HepG2 (cell line): ENCODE measurements around the gene ZC3H18. TPM values are rescaled to one million over a fixed set of nuclear protein-coding genes. Genes with fewer than 3 reads are reported as not detected.

ENCODE experiments used
- ATAC-seq: fragments of 200-7000 bp; cut with Tn5 transposase; 3 replicates; pipeline ENCODE4 v1.9.1; 2020; ENCODE audit warnings: mild to moderate bottlenecking, moderate library complexity
- BruUV-seq: library from RNA; stranded (reverse); fragments of 400-500 nt; replicated peaks from 2 replicates; lab custom pipeline; 2021; lab: Mats Ljungman, UMichigan
- CTCF ChIA-PET: fragments of 300-600 bp; formaldehyde crosslinking; extraction: SDS; loops from one replicate; lab custom pipeline; 2021; ENCODE audit warnings: low total read pairs, inconsistent platforms, low intra/inter-chr PET ratio; lab: Yijun Ruan, JAX
- POLR2A ChIA-PET: fragments of 350-600 bp; sonication (Branson Sonifier 250); formaldehyde crosslinking; loops from one replicate; lab custom pipeline; 2020; ENCODE audit warnings: antibody characterized with exemption, inconsistent platforms; lab: Yijun Ruan, JAX
- DNase-seq: peaks from one replicate; pipeline ENCODE4 v3.0.0-alpha.2; 2015; ENCODE audit warnings: low spot score
- FAIRE-seq: peaks from 3 replicates; lab custom pipeline; 2011; peaks lifted over from hg19 to GRCh38; lab: Jason Lieb, UNC
- H2AFZ ChIP-seq: one replicate; pipeline ENCODE4 v1.6.1; 2011; ENCODE audit warnings: low read length, inconsistent platforms
- H3K27ac ChIP-seq: fragments of 300-600 bp; 3 replicates; pipeline ENCODE4 v1.8.0; 2011; ENCODE audit warnings: mixed run types, mild to moderate bottlenecking, mixed read lengths, low read length, inconsistent platforms; ENCODE audit not compliant: insufficient read depth; ENCODE audit errors: extremely low read length
- H3K27me3 ChIP-seq, 2 experiments: fragments of 200-600 bp in 1 of 2; 2 replicates in 1 of 2; 3 replicates in 1 of 2; pipeline versions ENCODE4 v1.6.0 to v1.8.0; 2011; ENCODE audit warnings: low read length in 2 of 2, mild to moderate bottlenecking in 2 of 2, moderate library complexity in 2 of 2, inconsistent platforms in 1 of 2; ENCODE audit not compliant: insufficient read depth in 2 of 2, control insufficient read depth in 1 of 2
- H3K36me3 ChIP-seq, 2 experiments: fragments of 200-600 bp in 1 of 2; replicated peaks in 1 of 2; 2 replicates in 1 of 2; 3 replicates in 1 of 2; pipeline versions ENCODE4 v1.5.1 to v1.8.0; 2011; ENCODE audit warnings: low read length in 2 of 2, inconsistent platforms in 1 of 2; ENCODE audit not compliant: insufficient read depth in 2 of 2, control insufficient read depth in 1 of 2
- H3K4me1 ChIP-seq: 2 replicates; pipeline ENCODE4 v1.5.1; 2012; ENCODE audit warnings: low read length, inconsistent platforms; ENCODE audit not compliant: insufficient read depth
- H3K4me2 ChIP-seq: 2 replicates; pipeline ENCODE4 v1.6.0; 2011; ENCODE audit warnings: low read depth, low read length, inconsistent platforms
- H3K4me3 ChIP-seq, 3 experiments: fragments of 200-600 bp in 1 of 3; sonication (generic), shearing (Covaris generic) in 1 of 3; replicated peaks in 1 of 3; 2 replicates each; pipeline ENCODE4 v1.5.1; 2011 to 2016; ENCODE audit warnings: low read length in 3 of 3, inconsistent platforms in 2 of 3, low read depth in 2 of 3, mild to moderate bottlenecking in 2 of 3, control low read depth in 1 of 3, mixed read lengths in 1 of 3; ENCODE audit not compliant: insufficient read depth in 1 of 3
- H3K79me2 ChIP-seq: one replicate; pipeline ENCODE4 v1.6.1; 2011; ENCODE audit warnings: low read length, inconsistent platforms; ENCODE audit not compliant: insufficient read depth
- H3K9ac ChIP-seq: 2 replicates; pipeline ENCODE4 v1.6.0; 2011; ENCODE audit warnings: mild to moderate bottlenecking, low read depth, low read length, inconsistent platforms; ENCODE audit not compliant: insufficient read depth
- H3K9me3 ChIP-seq: 2 replicates; pipeline ENCODE4 v1.5.1; 2012; ENCODE audit warnings: mild to moderate bottlenecking, low read length
- H4K20me1 ChIP-seq: 2 replicates; pipeline ENCODE4 v1.6.0; 2011; ENCODE audit warnings: inconsistent platforms, mild to moderate bottlenecking, low read length, moderate library complexity; ENCODE audit not compliant: insufficient read depth
- ARID3A ChIP-seq: IDR thresholded peaks from 2 replicates; pipeline ENCODE4 v1.6.1; 2012; ENCODE audit warnings: low read depth, low read length, improper control_type of control experiment
- ATF2 ChIP-seq: sonication (generic); formaldehyde crosslinking; IDR thresholded peaks from 2 replicates; pipeline ENCODE4 v1.4.0; 2020; ENCODE audit warnings: missing genetic modification reagents
- CCAR2 ChIP-seq: fragments of 200-400 bp; formaldehyde crosslinking; optimal IDR thresholded peaks from 2 replicates; pipeline ENCODE3; 2018; ENCODE audit warnings: low read depth, mild to moderate bottlenecking, low read length, moderate library complexity
- GPN1 ChIP-seq: sonication (generic); formaldehyde crosslinking; IDR thresholded peaks from 2 replicates; pipeline ENCODE4 v1.5.1; 2020; ENCODE audit warnings: missing genetic modification reagents, borderline replicate concordance
- NR2C2 ChIP-seq: sonication (generic); formaldehyde crosslinking; IDR thresholded peaks from 2 replicates; pipeline ENCODE4 v1.4.0; 2020; ENCODE audit warnings: missing genetic modification reagents, mild to moderate bottlenecking, moderate library complexity, borderline replicate concordance
- POLR2G ChIP-seq: fragments of 200-400 bp; formaldehyde crosslinking; IDR thresholded peaks from 2 replicates; pipeline ENCODE4 v1.6.1; 2018; ENCODE audit warnings: mild to moderate bottlenecking, low read depth, low read length, moderate library complexity
- RFX3 ChIP-seq: IDR thresholded peaks from 2 replicates; pipeline ENCODE4 v1.6.1; 2016; ENCODE audit warnings: missing biosample characterization, missing genetic modification reagents
- RFXANK ChIP-seq: IDR thresholded peaks from 2 replicates; pipeline ENCODE4 v1.6.1; 2016
- SIN3B ChIP-seq: fragments of 150-350 bp; IDR thresholded peaks from 2 replicates; pipeline ENCODE4 v1.6.1; 2014; ENCODE audit warnings: low read length
- TAF1 ChIP-seq: sonication (generic); formaldehyde crosslinking; IDR thresholded peaks from 2 replicates; pipeline ENCODE4 v1.4.0; 2020; ENCODE audit warnings: missing genetic modification reagents
- ZNF138 ChIP-seq: sonication (generic); formaldehyde crosslinking; IDR thresholded peaks from 2 replicates; pipeline ENCODE4 v1.5.0; 2020; ENCODE audit warnings: mild to moderate bottlenecking, low read depth, missing genetic modification reagents
- ZNF644 ChIP-seq: IDR thresholded peaks from 2 replicates; pipeline ENCODE4 v1.6.1; 2016; ENCODE audit warnings: low read depth
- ZNF776 ChIP-seq: sonication (generic); formaldehyde crosslinking; IDR thresholded peaks from 2 replicates; pipeline ENCODE4 v1.4.0; 2020; ENCODE audit warnings: mild to moderate bottlenecking, missing genetic modification reagents
- WGBS: methylation state at CpG from one replicate; pipeline ENCODE4 v1.1.6; 2017; ENCODE audit warnings: low lambda C conversion rate; 5-methylcytosine and 5-hydroxymethylcytosine counted together
- in situ Hi-C: cut with HindIII; loops from 2 replicates; pipeline ENCODE4 v1.10.0; 2017; ENCODE audit warnings: low pct_unique_long_range_greater_than_20kb; ENCODE audit not compliant: extremely low pct_ligation_motif_present
- intact Hi-C: fragments of 100-400 bp; cut with micrococcal nuclease; formaldehyde crosslinking; loops from one replicate; pipeline ENCODE4 v1.10.0; 2022; ENCODE audit not compliant: unreplicated experiment
- polyA plus RNA-seq, 8 experiments: library from polyadenylated mRNA; depleted of rRNA in 3 of 8; stranded (reverse) in 7 of 8; unstranded in 1 of 8; fragments of >200 nt; fragmentation: Illumina TruSeq in 4 of 8; extraction: Trizol in 4 of 8; gene quantifications; 2 replicates each; pipeline versions ENCODE4 v1.2.1 to v1.2.3, GENCODE V29; 2011 to 2016; ENCODE audit warnings: low read depth in 4 of 8, missing spikeins in 1 of 8, mixed read lengths in 1 of 8; ENCODE audit not compliant: insufficient read depth in 1 of 8
- total RNA-seq, 5 experiments: library from RNA; depleted of rRNA; stranded (reverse); fragments of >200 nt; fragmentation: Illumina TruSeq; extraction: Trizol; gene quantifications; 2 replicates each; pipeline ENCODE4 v1.2.3, GENCODE V29; 2016; ENCODE audit warnings: low read depth in 1 of 5
- TF ChIP-seq, protein P1 (sequence below): sonication (generic); formaldehyde crosslinking; IDR thresholded peaks from 2 replicates; pipeline ENCODE4 v1.4.0; 2020; ENCODE audit warnings: missing genetic modification reagents, low read depth, mild to moderate bottlenecking, borderline replicate concordance
- TF ChIP-seq, protein P2 (sequence below): sonication (generic); formaldehyde crosslinking; IDR thresholded peaks from 2 replicates; pipeline ENCODE4 v1.4.0; 2020; ENCODE audit warnings: mild to moderate bottlenecking, missing genetic modification reagents
- TF ChIP-seq, protein P3 (sequence below): sonication (generic); formaldehyde crosslinking; IDR thresholded peaks from 2 replicates; pipeline ENCODE4 v1.5.0; 2020; ENCODE audit warnings: missing genetic modification reagents
- TF ChIP-seq, protein P4 (sequence below), 2 experiments: fragments of 450-650 bp in 1 of 2; sonication (generic) in 1 of 2; formaldehyde crosslinking; IDR thresholded peaks; 2 replicates each; pipeline versions ENCODE4 v1.5.0 to v1.8.0; 2020 to 2022; ENCODE audit warnings: mild to moderate bottlenecking in 1 of 2, missing genetic modification reagents in 1 of 2

Gene ZC3H18
- total and polyA plus RNA-seq, 2 of the 13 experiments (the other 11 are each of a cell fraction or from before 2014, with no cell fraction given) = 11.2 to 27.4 TPM

- H3K4me1 ChIP-seq = peaks cover 8% of the 10 kb centered on the region
- WGBS = 98% methylated on average over 9 of the region's 10 CpGs
- peaks cover 37 to 61% of the 10 kb centered on the region in 2 experiments for H3K36me3 ChIP-seq
- no peak overlapping the region for H2AFZ ChIP-seq
- no peak overlapping the region for H3K4me2 ChIP-seq
- no peak overlapping the region for H3K9ac ChIP-seq
- ChIA-PET CTCF (no interaction called here), POLR2A (no interaction called here)
- no peaks in the 10 kb centered on the region for H4K20me1 ChIP-seq
- H3K4me3 ChIP-seq = no peak overlapping the region
- no TSS peak for BruUV-seq
- ATAC-seq = no peak
- no peaks in the 10 kb centered on the region for H3K9me3 ChIP-seq
- no peak overlapping the region for H3K27ac ChIP-seq
- intact Hi-C loops (no loop called here), in situ Hi-C loops (no loop called here)
- DNase-seq = no peak
- peaks cover 16% of the 10 kb centered on the region for H3K79me2 ChIP-seq
- no peak for FAIRE-seq
- TF ChIP-seq, protein P1, sequence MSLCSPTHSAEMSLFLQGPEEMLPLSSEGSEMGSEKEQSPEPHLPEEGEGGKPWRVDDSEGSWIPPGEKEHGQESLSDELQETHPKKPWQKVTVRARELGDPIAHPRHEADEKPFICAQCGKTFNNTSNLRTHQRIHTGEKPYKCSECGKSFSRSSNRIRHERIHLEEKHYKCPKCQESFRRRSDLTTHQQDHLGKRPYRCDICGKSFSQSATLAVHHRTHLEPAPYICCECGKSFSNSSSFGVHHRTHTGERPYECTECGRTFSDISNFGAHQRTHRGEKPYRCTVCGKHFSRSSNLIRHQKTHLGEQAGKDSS (CRISPR knock-in tag) = no peak
- TF ChIP-seq ZNF776 (CRISPR knock-in tag) (no peak), ZNF138 (no peak), GPN1 (no peak), ZNF644 (CRISPR knock-in tag) (no peak), POLR2G (no peak), NR2C2 (CRISPR knock-in tag) (no peak), TAF1 (CRISPR knock-in tag) (no peak), CCAR2 (no peak), RFX3 (CRISPR knock-in tag) (no peak), ARID3A (no peak), RFXANK (CRISPR knock-in tag) (no peak), ATF2 (CRISPR knock-in tag) (no peak), SIN3B (no peak)
- TF ChIP-seq, protein P2, sequence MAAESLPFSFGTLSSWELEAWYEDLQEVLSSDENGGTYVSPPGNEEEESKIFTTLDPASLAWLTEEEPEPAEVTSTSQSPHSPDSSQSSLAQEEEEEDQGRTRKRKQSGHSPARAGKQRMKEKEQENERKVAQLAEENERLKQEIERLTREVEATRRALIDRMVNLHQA (CRISPR knock-in tag) = no peak
- TF ChIP-seq, protein P3, sequence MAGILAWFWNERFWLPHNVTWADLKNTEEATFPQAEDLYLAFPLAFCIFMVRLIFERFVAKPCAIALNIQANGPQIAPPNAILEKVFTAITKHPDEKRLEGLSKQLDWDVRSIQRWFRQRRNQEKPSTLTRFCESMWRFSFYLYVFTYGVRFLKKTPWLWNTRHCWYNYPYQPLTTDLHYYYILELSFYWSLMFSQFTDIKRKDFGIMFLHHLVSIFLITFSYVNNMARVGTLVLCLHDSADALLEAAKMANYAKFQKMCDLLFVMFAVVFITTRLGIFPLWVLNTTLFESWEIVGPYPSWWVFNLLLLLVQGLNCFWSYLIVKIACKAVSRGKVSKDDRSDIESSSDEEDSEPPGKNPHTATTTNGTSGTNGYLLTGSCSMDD = no peak
- TF ChIP-seq, protein P4, sequence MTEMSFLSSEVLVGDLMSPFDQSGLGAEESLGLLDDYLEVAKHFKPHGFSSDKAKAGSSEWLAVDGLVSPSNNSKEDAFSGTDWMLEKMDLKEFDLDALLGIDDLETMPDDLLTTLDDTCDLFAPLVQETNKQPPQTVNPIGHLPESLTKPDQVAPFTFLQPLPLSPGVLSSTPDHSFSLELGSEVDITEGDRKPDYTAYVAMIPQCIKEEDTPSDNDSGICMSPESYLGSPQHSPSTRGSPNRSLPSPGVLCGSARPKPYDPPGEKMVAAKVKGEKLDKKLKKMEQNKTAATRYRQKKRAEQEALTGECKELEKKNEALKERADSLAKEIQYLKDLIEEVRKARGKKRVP (CRISPR knock-in tag; IDR thresholded peaks at IDR 0.05) = no peak
- TF ChIP-seq, all 625 proteins: peak for 0
- no peaks in the 10 kb centered on the region for H3K27me3 ChIP-seq
Measured at GRCh38 chr16:88591577-88592021, 21.4 kb downstream of the ZC3H18 start.
